ENCODE results near the gene GRM1.
"Not testable (repeated sequence)": the region's sequence is repeated elsewhere in the genome, so short reads cannot be mapped to it uniquely, and the experiment has no call there.

GRM1 gene

GRCh38 chr6:146271163-146271562, 242.3 kb downstream of the GRM1 start:
- DNase-seq (ENCODE audit: low read depth in 2 of 2) = not testable (repeated sequence)

DNA sequence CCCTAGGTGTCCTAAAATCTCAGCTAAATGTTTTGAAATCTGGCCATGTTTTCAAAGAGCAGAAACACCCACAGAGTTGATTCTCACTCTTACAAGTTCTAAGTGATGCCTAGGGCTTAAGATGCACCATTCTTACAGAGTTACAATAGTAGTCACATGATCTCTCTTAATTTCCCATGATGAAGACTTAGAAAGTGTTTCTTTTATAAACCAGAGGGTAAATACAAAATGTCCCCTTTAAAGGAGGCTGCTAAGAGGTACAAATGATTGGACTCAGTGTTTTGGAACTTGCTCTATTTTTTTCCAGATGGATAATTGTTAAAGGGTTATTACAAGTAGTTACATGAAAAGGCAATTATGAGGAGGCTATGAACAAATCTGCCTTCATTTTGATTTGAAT, 244.6 kb downstream of the GRM1 start:
- no peak for DNase-seq (ENCODE audit: low read depth in 2 of 2)

- no peak for DNase-seq (ENCODE audit: low read depth in 2 of 2)
Measured at GRCh38 chr6:146277142-146277541, 248.3 kb downstream of the GRM1 start.

DNA sequence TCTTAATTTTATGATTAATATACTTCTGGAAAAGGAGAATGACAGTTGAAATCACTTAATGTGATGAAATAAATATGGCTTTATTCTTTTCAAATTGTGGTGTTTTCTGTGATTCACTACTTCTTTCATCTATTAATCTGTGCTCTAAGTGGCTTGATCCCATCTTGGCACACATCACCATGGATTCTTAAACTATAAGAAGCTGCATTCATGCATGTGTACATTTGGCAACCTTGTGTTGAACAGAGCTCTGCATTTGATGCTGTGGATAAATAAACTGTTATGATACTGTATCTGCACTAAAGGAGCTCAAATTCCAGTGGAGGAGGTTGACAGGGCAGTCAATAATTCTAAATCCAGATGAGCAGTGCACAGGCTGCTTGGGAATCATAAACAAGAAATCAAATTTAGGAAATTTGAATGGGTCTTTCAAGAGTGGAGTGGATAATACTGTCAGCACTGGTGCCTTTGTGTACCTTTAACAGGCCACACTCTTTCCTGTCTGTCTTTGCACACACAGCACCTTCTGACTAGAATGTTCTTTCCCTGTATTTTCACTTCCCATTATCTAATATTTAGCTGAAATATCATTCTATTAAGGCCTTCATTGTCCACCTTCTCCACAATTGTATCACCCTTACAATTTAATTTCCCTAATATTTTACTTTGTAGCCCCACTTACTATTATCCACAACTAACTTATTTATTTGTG, 252.9 kb downstream of the GRM1 start:
- no peak for DNase-seq (ENCODE audit: low read depth in 2 of 2)

DNA sequence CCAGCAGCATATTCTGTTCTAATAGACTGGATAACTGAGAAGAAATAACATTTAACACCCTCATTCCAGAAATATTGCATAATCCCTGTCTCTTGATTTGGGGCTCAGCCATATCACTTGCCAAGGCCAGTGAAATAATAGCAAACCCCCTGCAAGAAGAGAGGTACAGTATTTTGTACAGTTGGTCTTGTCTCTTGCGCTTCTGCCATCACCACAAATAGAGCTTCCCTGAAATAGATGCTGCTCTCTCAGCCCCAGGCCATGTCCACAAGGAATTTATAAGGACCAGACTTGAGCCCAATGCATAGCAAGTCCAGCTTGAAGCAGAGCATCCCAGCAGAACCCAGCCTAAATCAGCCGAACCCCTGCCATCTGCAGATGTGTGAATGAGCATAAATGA, 254.0 kb downstream of the GRM1 start:
- DNase-seq (ENCODE audit: low read depth in 2 of 2) = no peak

DNA sequence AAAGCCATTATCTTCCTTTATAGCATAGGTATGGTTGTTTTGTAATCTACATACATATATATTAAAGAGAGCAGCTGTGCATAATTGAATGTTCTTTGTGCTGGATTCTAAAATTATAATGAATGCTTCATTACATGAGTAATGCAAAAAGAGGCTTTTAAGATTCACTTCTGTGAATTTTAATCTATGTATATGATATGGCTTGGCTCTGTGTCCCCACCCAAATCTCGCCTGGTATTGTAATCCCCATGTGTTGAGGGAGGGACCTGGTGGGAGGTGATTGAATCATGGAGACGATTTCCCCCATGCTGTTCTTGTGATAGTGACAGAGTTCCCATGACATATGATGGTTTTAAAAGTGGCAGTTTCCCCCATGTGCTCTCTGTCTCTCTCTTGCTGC, 255.4 kb downstream of the GRM1 start:
- no peak for DNase-seq (ENCODE audit: low read depth in 2 of 2)

GRCh38 chr6:146286961-146287360, 258.1 kb downstream of the GRM1 start:
- DNase-seq (ENCODE audit: low read depth in 2 of 2) = no peak

GRCh38 chr6:146287691-146288369, 259.0 kb downstream of the GRM1 start:
- DNase-seq (ENCODE audit: low read depth in 2 of 2) = no peak

- DNase-seq (ENCODE audit: low read depth in 2 of 2) = no peak
Measured at GRCh38 chr6:146289816-146290588, 261.1 kb downstream of the GRM1 start.

GRCh38 chr6:146290589-146290901, 261.7 kb downstream of the GRM1 start:
- no peak for DNase-seq (ENCODE audit: low read depth in 2 of 2)

DNA sequence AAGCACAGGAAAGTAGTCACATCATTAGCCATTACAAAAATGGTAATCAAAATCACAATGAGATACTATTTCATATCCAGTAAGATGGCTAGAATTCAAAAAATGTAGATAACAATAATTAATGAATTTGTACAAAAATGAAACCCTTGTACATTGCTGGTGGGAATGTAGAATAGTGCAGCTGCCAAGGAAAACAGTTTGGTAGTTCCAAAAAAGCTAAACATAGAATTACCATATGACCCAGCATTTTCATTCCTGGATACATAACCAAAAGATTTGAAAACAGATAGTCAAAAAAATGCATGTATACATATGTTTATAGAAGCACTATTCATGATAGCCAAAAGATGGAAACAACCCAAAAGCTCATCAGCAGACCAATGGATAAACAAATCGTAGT, 263.6 kb downstream of the GRM1 start:
- DNase-seq (ENCODE audit: low read depth in 2 of 2) = no peak

- no peak for DNase-seq (ENCODE audit: low read depth in 2 of 2)
Measured at GRCh38 chr6:146295695-146296094, 266.8 kb downstream of the GRM1 start.

DNA sequence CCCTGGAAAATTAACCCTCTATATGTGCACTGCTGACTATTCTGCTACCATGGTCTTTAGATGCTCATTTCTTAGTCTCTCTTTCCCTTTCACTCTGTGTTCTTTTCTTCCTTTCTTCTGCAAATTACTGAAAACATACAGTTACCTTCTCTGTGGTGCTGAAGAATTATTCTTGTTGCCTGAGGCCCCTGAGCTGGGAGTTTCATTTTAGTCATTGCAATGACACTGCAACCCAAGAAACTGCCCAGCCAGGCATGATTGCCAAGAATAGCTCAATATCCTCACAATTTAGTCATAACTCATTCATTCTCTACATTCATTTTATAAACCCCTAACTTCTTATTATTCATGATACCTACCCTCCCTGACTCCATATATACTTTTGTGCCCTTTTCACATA, 269.0 kb downstream of the GRM1 start:
- DNase-seq (ENCODE audit: low read depth in 2 of 2) = no peak

GRCh38 chr6:146300521-146300920, 271.7 kb downstream of the GRM1 start:
- DNase-seq (ENCODE audit: low read depth in 2 of 2) = no peak

DNA sequence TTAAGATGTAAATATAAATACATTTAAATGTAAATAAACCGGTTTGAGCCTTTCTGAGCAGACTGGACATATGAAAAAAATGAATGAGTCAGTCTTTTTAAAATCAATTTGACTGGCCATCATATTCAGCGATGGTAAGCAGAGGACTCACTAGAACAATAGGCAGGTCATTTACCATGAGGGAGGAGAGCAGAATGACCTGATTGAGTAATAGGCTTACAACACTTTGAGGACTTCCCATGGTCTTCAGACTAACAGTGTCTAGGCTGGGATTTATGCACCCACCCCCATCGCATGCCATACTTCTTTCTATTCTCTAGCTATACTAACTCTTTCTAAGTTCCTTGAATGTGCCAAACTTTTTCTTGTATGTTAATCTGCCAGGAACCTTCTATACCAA, 272.9 kb downstream of the GRM1 start:
- no peak for DNase-seq (ENCODE audit: low read depth in 2 of 2)

DNA sequence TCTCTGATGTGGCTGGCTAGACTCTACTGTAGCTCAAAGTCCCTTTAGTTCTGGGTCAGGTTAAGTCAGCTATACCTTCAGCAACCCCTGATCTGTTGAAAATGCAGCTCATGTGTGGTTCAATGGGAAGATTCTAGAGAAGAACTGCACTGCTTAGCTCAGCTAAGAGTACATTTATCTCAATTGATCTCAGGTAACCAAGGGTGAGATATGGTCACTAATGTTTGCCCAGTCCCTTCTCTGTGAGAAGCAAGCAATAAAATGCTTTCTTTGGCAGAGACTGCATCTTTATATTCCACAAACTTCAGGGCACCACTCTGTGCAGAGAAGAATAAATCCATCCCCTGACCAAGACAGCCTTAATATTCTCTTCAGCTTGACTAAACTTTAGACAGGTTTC, 274.1 kb downstream of the GRM1 start:
- no peak for DNase-seq (ENCODE audit: low read depth in 2 of 2)

GRCh38 chr6:146304181-146304580, 275.3 kb downstream of the GRM1 start:
- no peak for DNase-seq (ENCODE audit: low read depth in 2 of 2)

- DNase-seq (ENCODE audit: low read depth in 2 of 2) = no peak
Measured at GRCh38 chr6:146305092-146305491, 276.2 kb downstream of the GRM1 start.

DNA sequence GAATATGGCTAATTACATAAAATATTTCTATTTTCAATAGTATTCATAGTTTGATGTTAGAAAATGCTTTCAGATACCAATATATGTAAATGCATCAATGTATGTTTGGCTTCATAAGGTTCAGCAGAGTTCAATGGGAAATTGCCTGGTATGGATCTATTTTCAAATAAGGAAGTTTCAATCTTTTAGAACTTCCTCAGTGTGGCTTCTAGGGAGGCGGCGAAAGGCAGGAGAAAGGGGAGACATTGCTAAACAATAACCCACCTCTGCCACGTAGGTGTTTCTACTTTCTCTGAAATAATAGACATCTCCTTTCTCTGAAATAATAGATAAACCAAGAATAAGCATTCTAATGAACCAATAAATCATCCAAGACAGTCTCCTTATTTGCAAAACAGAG, 277.1 kb downstream of the GRM1 start:
- DNase-seq (ENCODE audit: low read depth in 2 of 2) = no peak

DNA sequence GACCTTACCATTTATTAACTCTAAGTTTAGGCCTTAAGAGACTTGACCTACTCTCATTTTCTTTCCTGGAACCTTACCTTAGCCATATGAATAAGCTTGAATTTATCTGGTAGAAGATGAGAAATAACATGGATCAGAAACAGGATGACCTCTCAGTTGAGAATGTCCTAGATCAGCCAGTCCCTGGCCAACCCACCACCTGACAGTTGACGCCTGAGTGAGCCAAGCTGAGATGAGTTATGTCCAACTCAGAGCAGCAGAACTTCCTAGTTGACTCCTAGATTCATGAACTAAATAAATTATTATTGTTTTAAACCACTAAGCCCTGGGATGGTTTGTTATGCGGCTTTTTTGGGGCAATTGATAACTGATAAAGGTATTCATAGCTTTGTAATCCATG, 281.8 kb downstream of the GRM1 start:
- no peak for DNase-seq (ENCODE audit: low read depth in 2 of 2)

DNA sequence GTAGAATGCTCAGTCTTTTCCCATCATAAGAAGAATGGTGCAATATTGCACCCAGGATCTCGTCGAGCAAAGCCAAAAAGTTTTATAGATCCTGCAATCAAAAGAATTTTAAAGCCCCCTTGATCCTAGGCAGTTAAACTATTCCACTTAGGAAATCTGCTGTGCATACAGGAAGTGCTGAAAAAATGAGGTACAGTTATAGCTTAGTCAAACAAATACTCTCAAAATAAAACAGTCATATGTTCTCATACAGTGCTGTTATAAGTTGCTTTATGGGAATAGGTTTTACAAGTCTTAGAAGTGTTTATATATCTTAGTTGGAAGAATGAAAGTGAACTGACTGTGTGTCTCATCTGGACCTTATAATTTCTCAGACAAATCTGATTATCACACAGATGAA, 282.2 kb downstream of the GRM1 start:
- no peak for DNase-seq (ENCODE audit: low read depth in 2 of 2)

GRCh38 chr6:146312608-146313007, 283.7 kb downstream of the GRM1 start:
- no peak for DNase-seq (ENCODE audit: low read depth in 2 of 2)

All from stimulated activated CD4-positive, alpha-beta T cell treated with anti-CD3 and anti-CD28 coated beads, Interleukin-1b, Interleukin-23, amount 100 ng/mL, for 1 hour (primary cell).